Measurements from ENCODE around the gene JMJD1C.
A peak's percentile ranks its signal among the peaks of the same experiment; 100 is the strongest.

Gene JMJD1C

GRCh38 chr10:63264617-63265221 lies 201.1 kb downstream of the JMJD1C start:
- H3K36me3 Mint-ChIP-seq, result peaks cover 6% of the 10 kb centered on the region
- peak overlapping the region; percentile 90 for H3K27ac Mint-ChIP-seq
- no peak for ATAC-seq (ENCODE audit: low read depth)
- H3K9me3 Mint-ChIP-seq, result no peaks in the 10 kb centered on the region
- H3K27me3 Mint-ChIP-seq, result no peaks in the 10 kb centered on the region
- no peak for DNase-seq (ENCODE audit: low spot score in 2 of 2)
- H3K4me3 Mint-ChIP-seq, result peak overlapping the region; percentile 85
- H3K4me1 Mint-ChIP-seq, result peaks cover 12% of the 10 kb centered on the region

GRCh38 chr10:63262430-63263073 lies 203.2 kb downstream of the JMJD1C start:
- no peak overlapping the region for H3K27ac Mint-ChIP-seq
- DNase-seq (ENCODE audit: low spot score in 2 of 2) (no peak), ATAC-seq (ENCODE audit: low read depth) (peak; percentile 14)
- H3K36me3 Mint-ChIP-seq, result peaks cover 13% of the 10 kb centered on the region
- H3K9me3 Mint-ChIP-seq, result no peaks in the 10 kb centered on the region
- H3K4me3 Mint-ChIP-seq, result peak overlapping the region; percentile 67
- no peaks in the 10 kb centered on the region for H3K27me3 Mint-ChIP-seq
- H3K4me1 Mint-ChIP-seq, result peaks cover 29% of the 10 kb centered on the region

GRCh38 chr10:63261496-63261895 lies 204.3 kb downstream of the JMJD1C start:
- peak overlapping the region; percentile 84 for H3K27ac Mint-ChIP-seq
- peaks cover 32% of the 10 kb centered on the region for H3K4me1 Mint-ChIP-seq
- ATAC-seq (ENCODE audit: low read depth) (no peak), DNase-seq (ENCODE audit: low spot score in 2 of 2) (no peak)
- H3K4me3 Mint-ChIP-seq, result peak overlapping the region; percentile 87
- H3K36me3 Mint-ChIP-seq, result peaks cover 15% of the 10 kb centered on the region
- H3K9me3 Mint-ChIP-seq, result no peaks in the 10 kb centered on the region
- no peaks in the 10 kb centered on the region for H3K27me3 Mint-ChIP-seq

- peaks cover 17% of the 10 kb centered on the region for H3K36me3 Mint-ChIP-seq
- no peaks in the 10 kb centered on the region for H3K9me3 Mint-ChIP-seq
- peak overlapping the region; percentile 87 for H3K4me3 Mint-ChIP-seq
- no peaks in the 10 kb centered on the region for H3K27me3 Mint-ChIP-seq
- peak overlapping the region; percentile 84 for H3K27ac Mint-ChIP-seq
- peaks cover 34% of the 10 kb centered on the region for H3K4me1 Mint-ChIP-seq
- ATAC-seq (ENCODE audit: low read depth), result peak; percentile 74
- peak in 1 of 2 donors; percentile 32 for DNase-seq (ENCODE audit: low spot score in 2 of 2)
Observed at GRCh38 chr10:63260860-63261251, 204.9 kb downstream of the JMJD1C start.

GRCh38 chr10:63260103-63260859 lies 205.5 kb downstream of the JMJD1C start:
- Mint-ChIP-seq H3K4me3 (peak overlapping the region; percentile 85), H3K4me1 (peaks cover 36% of the 10 kb centered on the region), H3K9me3 (no peaks in the 10 kb centered on the region), H3K36me3 (peaks cover 17% of the 10 kb centered on the region), H3K27ac (peak overlapping the region; percentile 84), H3K27me3 (no peaks in the 10 kb centered on the region)
- no peak for DNase-seq (ENCODE audit: low spot score in 2 of 2)
- ATAC-seq (ENCODE audit: low read depth), result peak; percentile 42

- Mint-ChIP-seq H3K27me3 (no peaks in the 10 kb centered on the region), H3K4me3 (peak overlapping the region; percentile 85), H3K36me3 (peaks cover 17% of the 10 kb centered on the region), H3K27ac (peak overlapping the region; percentile 84), H3K4me1 (peaks cover 44% of the 10 kb centered on the region), H3K9me3 (no peaks in the 10 kb centered on the region)
- ATAC-seq (ENCODE audit: low read depth) (no peak), DNase-seq (ENCODE audit: low spot score in 2 of 2) (no peak)
Observed at GRCh38 chr10:63258920-63259678, 206.7 kb downstream of the JMJD1C start.

- ATAC-seq (ENCODE audit: low read depth) (no peak), DNase-seq (ENCODE audit: low spot score in 2 of 2) (no peak)
- Mint-ChIP-seq H3K27me3 (no peaks in the 10 kb centered on the region), H3K27ac (peak overlapping the region; percentile 84), H3K4me1 (peaks cover 50% of the 10 kb centered on the region), H3K9me3 (no peaks in the 10 kb centered on the region), H3K4me3 (peak overlapping the region; percentile 30), H3K36me3 (peaks cover 22% of the 10 kb centered on the region)
Observed at GRCh38 chr10:63257778-63258177, 208.0 kb downstream of the JMJD1C start.

- peaks cover 19% of the 10 kb centered on the region for H3K36me3 Mint-ChIP-seq
- H3K4me1 Mint-ChIP-seq, result peaks cover 47% of the 10 kb centered on the region
- ATAC-seq (ENCODE audit: low read depth) (peak; percentile 61), DNase-seq (ENCODE audit: low spot score in 2 of 2) (no peak)
- no peaks in the 10 kb centered on the region for H3K9me3 Mint-ChIP-seq
- H3K4me3 Mint-ChIP-seq, result peak overlapping the region; percentile 77
- peak overlapping the region; percentile 72 for H3K27ac Mint-ChIP-seq
- H3K27me3 Mint-ChIP-seq, result no peaks in the 10 kb centered on the region
Observed at GRCh38 chr10:63256009-63256773, 209.6 kb downstream of the JMJD1C start.

- Mint-ChIP-seq H3K27ac (no peak overlapping the region), H3K9me3 (no peaks in the 10 kb centered on the region), H3K4me3 (no peak overlapping the region), H3K4me1 (peaks cover 46% of the 10 kb centered on the region), H3K27me3 (no peaks in the 10 kb centered on the region), H3K36me3 (peaks cover 17% of the 10 kb centered on the region)
- ATAC-seq (ENCODE audit: low read depth) (no peak), DNase-seq (ENCODE audit: low spot score in 2 of 2) (no peak)
Observed at GRCh38 chr10:63255316-63255715, 210.5 kb downstream of the JMJD1C start.

GRCh38 chr10:63253040-63253439 lies 212.7 kb downstream of the JMJD1C start:
- Mint-ChIP-seq H3K9me3 (no peaks in the 10 kb centered on the region), H3K36me3 (peaks cover 20% of the 10 kb centered on the region), H3K27ac (peak overlapping the region; percentile 56), H3K4me3 (no peak overlapping the region), H3K4me1 (peaks cover 40% of the 10 kb centered on the region), H3K27me3 (no peaks in the 10 kb centered on the region)
- DNase-seq (ENCODE audit: low spot score in 2 of 2) (no peak), ATAC-seq (ENCODE audit: low read depth) (no peak)

- peak overlapping the region; percentile 7 for H3K4me3 Mint-ChIP-seq
- H3K36me3 Mint-ChIP-seq, result peaks cover 18% of the 10 kb centered on the region
- no peaks in the 10 kb centered on the region for H3K9me3 Mint-ChIP-seq
- DNase-seq (ENCODE audit: low spot score in 2 of 2) (no peak), ATAC-seq (ENCODE audit: low read depth) (no peak)
- no peaks in the 10 kb centered on the region for H3K27me3 Mint-ChIP-seq
- peaks cover 39% of the 10 kb centered on the region for H3K4me1 Mint-ChIP-seq
- H3K27ac Mint-ChIP-seq, result peak overlapping the region; percentile 56
Observed at GRCh38 chr10:63252095-63252762, 213.5 kb downstream of the JMJD1C start.

- peaks cover 6% of the 10 kb centered on the region for H3K9me3 Mint-ChIP-seq
- peaks cover 44% of the 10 kb centered on the region for H3K4me1 Mint-ChIP-seq
- H3K36me3 Mint-ChIP-seq, result peaks cover 28% of the 10 kb centered on the region
- H3K4me3 Mint-ChIP-seq, result no peak overlapping the region
- H3K27ac Mint-ChIP-seq, result no peak overlapping the region
- no peaks in the 10 kb centered on the region for H3K27me3 Mint-ChIP-seq
- no peak for ATAC-seq (ENCODE audit: low read depth)
- DNase-seq (ENCODE audit: low spot score in 2 of 2), result no peak
Observed at GRCh38 chr10:63250032-63250431, 215.7 kb downstream of the JMJD1C start.

GRCh38 chr10:63247771-63248170 lies 218.0 kb downstream of the JMJD1C start:
- H3K9me3 Mint-ChIP-seq, result peaks cover 6% of the 10 kb centered on the region
- H3K4me3 Mint-ChIP-seq, result no peak overlapping the region
- H3K36me3 Mint-ChIP-seq, result peaks cover 23% of the 10 kb centered on the region
- H3K4me1 Mint-ChIP-seq, result peaks cover 43% of the 10 kb centered on the region
- H3K27ac Mint-ChIP-seq, result no peak overlapping the region
- no peaks in the 10 kb centered on the region for H3K27me3 Mint-ChIP-seq
- DNase-seq (ENCODE audit: low spot score in 2 of 2) (no peak), ATAC-seq (ENCODE audit: low read depth) (no peak)

Measured in memory B cell (primary cell).